Adrenal gland (tissue), 12 donors: ENCODE results near the gene SLC25A19. TPM values are rescaled to one million over a fixed set of nuclear protein-coding genes. Genes with fewer than 3 reads are reported as not detected.

ENCODE experiments used
- DNase-seq, 7 donors: peaks; one replicate each; pipeline ENCODE4 v3.0.0-alpha.2; 2019 to 2020
- H3K27ac ChIP-seq, 5 donors: fragments of 200-600 bp; sonication (generic) in 4 of 5; 1 replicate in 3 of 5; 2 replicates in 2 of 5; pipeline versions ENCODE4 v1.5.1 to v1.8.0; 2016 to 2020; ENCODE audit warnings: mild to moderate bottlenecking in 1 of 5
- H3K27me3 ChIP-seq: fragments of 200-600 bp; 2 replicates; pipeline ENCODE4 v1.8.0; 2021
- H3K36me3 ChIP-seq, 2 donors: fragments of 200-600 bp; replicated peaks in 1 of 2; 1 replicate in 1 of 2; 2 replicates in 1 of 2; pipeline versions ENCODE4 v1.5.1 to v1.8.0; 2018 to 2022
- H3K4me1 ChIP-seq, 2 donors: fragments of 200-600 bp; replicated peaks in 1 of 2; 1 replicate in 1 of 2; 2 replicates in 1 of 2; pipeline versions ENCODE4 v1.5.1 to v1.8.0; 2018 to 2021
- H3K4me3 ChIP-seq, 4 donors: fragments of 200-600 bp; sonication (generic) in 3 of 4; one replicate each; pipeline ENCODE4 v1.5.1; 2016 to 2018
- H3K9me3 ChIP-seq, 3 donors: fragments of 200-600 bp; sonication (generic) in 1 of 3; replicated peaks in 1 of 3; 1 replicate in 2 of 3; 2 replicates in 1 of 3; pipeline versions ENCODE4 v1.5.1 to v1.8.0; 2016 to 2021
- CTCF ChIP-seq, 6 experiments: fragments of 450-650 bp in 4 of 6; fragments of 200-600 bp in 2 of 6; sonication (generic) in 1 of 6; IDR thresholded peaks; 1 replicate in 5 of 6; 2 replicates in 1 of 6; pipeline versions ENCODE4 v1.5.1 to v1.8.0; 2016 to 2021; ENCODE audit warnings: antibody characterized with exemption in 6 of 6, mild to moderate bottlenecking in 2 of 6, moderate library complexity in 1 of 6
- POLR2A ChIP-seq, 2 donors: fragments of 450-650 bp; IDR thresholded peaks; one replicate each; pipeline ENCODE4 v1.6.1; 2017; ENCODE audit warnings: antibody characterized with exemption in 2 of 2, mild to moderate bottlenecking in 2 of 2, moderate library complexity in 1 of 2
- WGBS, 4 donors: extraction: QIAGEN DNeasy Blood & Tissue Kit in 2 of 4; methylation state at CpG; one replicate each; pipeline versions ENCODE4 v1.1.5 to v1.1.7; 2013 to 2017; 5-methylcytosine and 5-hydroxymethylcytosine counted together
- intact Hi-C, 2 donors: fragments of 100-400 bp; cut with DNase I; formaldehyde crosslinking; loops; one replicate each; pipeline versions ENCODE4 v1.14.1 to v1.15.0; 2022 to 2023
- polyA plus RNA-seq, 3 donors: library from polyadenylated mRNA; stranded (reverse); fragments of 200-250 nt in 2 of 3; fragments of 350-450 nt in 1 of 3; fragmentation: Illumina TruSeq in 1 of 3; extraction: RNeasy Lipid Tissue Mini Kit (QIAGEN cat#74804) in 1 of 3; gene quantifications; one replicate each; pipeline ENCODE4 v1.2.3, GENCODE V29; 2013 to 2014
- total RNA-seq, 9 donors: library from RNA; depleted of rRNA in 4 of 9; stranded (reverse); fragments of >200 nt in 4 of 9; fragments of 120-200 nt in 1 of 9; fragmentation: NEBNext Ultra II Directional in 1 of 9; extraction: Animal tissue kit (Norgen Biotek cat#: 25700) in 1 of 9; gene quantifications; one replicate each; pipeline versions ENCODE4 v1.1.0 to v1.2.4, GENCODE V29; 2013 to 2023
- donor health status: healthy with polysubstance abuse.
- donor health status: Bipolar disorder and iron deficiency.
- donor health status: DM: yes; HTN: yes; CAD: no.
- donor health status: DM: no; HTN: no; CAD: no.
- donor health status: DM: no; HTN: no; CAD: no.
- donor health status: DM: yes; HTN: yes; CAD: no.

Gene SLC25A19
- total and polyA plus RNA-seq, 12 donors, result 15.8 to 63.9 (median 25.3) TPM

- 42 to 50% (median 44%) methylated on average over 6 to 14 of the region's 14 CpGs for WGBS, 4 donors
- H3K36me3 ChIP-seq, result peaks cover 0 to 38% of the 10 kb centered on the region in 2 donors
- no peak overlapping the region for H3K4me3 ChIP-seq
- TF ChIP-seq POLR2A (IDR thresholded peaks at IDR 0.05), result no peak
- no peak for TF ChIP-seq CTCF (IDR thresholded peaks at IDR 0.05)
- intact Hi-C loops, result no loop called here
- peaks cover 16 to 29% of the 10 kb centered on the region in 2 donors for H3K4me1 ChIP-seq
- DNase-seq, result no peak
- no peaks in the 10 kb centered on the region for H3K27me3 ChIP-seq
- no peaks in the 10 kb centered on the region for H3K9me3 ChIP-seq
- no peak overlapping the region for H3K27ac ChIP-seq
These were observed 21.6 kb downstream of the SLC25A19 start for GRCh38 chr17:75267411-75268232.

- peak overlapping the region in 1 of 5 donors; percentile 4 for H3K27ac ChIP-seq
- H3K4me1 ChIP-seq, result peaks cover 13 to 29% of the 10 kb centered on the region in 2 donors
- peaks cover 0 to 38% of the 10 kb centered on the region in 2 donors for H3K36me3 ChIP-seq
- intact Hi-C loops, result no loop called here
- no peak overlapping the region for H3K4me3 ChIP-seq
- no peaks in the 10 kb centered on the region for H3K27me3 ChIP-seq
- DNase-seq, result no peak
- WGBS, 4 donors, result 38 to 60% (median 52%) methylated on average over 2 of the region's 2 CpGs
- no peaks in the 10 kb centered on the region for H3K9me3 ChIP-seq
- TF ChIP-seq CTCF (IDR thresholded peaks at IDR 0.05), result no peak
- TF ChIP-seq POLR2A (IDR thresholded peaks at IDR 0.05), result no peak
These were observed 22.2 kb downstream of the SLC25A19 start for GRCh38 chr17:75267153-75267410.

- Histone ChIP-seq H3K4me1 (peaks cover 11 to 25% of the 10 kb centered on the region in 2 donors), H3K4me3 (no peak overlapping the region), H3K27ac (peak overlapping the region in 1 of 5 donors; percentile 4), H3K27me3 (no peaks in the 10 kb centered on the region), H3K36me3 (peaks cover 0 to 38% of the 10 kb centered on the region in 2 donors), H3K9me3 (no peaks in the 10 kb centered on the region)
- 83 to 91% (median 89%) methylated on average over 13 of the region's 13 CpGs for WGBS, 4 donors
- peak in 1 of 7 donors; percentile 52 for DNase-seq
- intact Hi-C loops, result no loop called here
- TF ChIP-seq POLR2A (IDR thresholded peaks at IDR 0.05), result no peak
- TF ChIP-seq CTCF (IDR thresholded peaks at IDR 0.05), result no peak
These were observed 22.7 kb downstream of the SLC25A19 start for GRCh38 chr17:75266316-75267152.

DNA sequence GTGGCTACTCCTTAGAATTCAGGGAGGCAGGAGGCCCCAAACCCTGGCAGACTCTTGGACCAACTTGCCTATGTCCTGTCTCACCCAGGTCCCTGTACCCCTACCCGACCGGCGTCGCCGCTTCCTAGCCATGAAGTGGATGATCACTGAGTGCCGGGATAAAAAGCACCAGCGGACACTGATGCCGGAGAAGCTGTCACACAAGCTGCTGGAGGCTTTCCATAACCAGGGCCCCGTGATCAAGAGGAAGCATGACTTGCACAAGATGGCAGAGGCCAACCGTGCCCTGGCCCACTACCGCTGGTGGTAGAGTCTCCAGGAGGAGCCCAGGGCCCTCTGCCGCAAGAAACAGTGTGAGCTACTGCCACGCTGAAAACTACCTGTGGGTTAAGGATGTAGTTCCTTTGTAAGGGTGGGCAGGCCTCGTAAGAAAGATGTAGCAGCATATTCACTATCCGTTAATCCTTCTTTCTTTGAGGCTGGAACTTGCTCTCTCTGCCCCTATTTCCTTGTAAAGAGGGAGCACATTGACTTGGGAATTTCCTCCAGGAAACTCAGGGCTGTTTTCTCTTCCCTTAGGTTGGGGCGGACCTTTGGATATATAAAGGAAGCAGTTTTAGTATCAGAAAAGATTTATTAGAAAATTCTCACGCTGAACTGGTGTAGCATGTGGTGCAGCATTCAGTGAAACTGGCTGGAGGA lies 23.5 kb downstream of the SLC25A19 start:
- intact Hi-C loops, result no loop called here
- Histone ChIP-seq H3K4me1 (peaks cover 11 to 26% of the 10 kb centered on the region in 2 donors), H3K27me3 (no peaks in the 10 kb centered on the region), H3K4me3 (no peak overlapping the region), H3K36me3 (peaks cover 0 to 38% of the 10 kb centered on the region in 2 donors), H3K9me3 (no peaks in the 10 kb centered on the region), H3K27ac (peak overlapping the region in 1 of 5 donors; percentile 23)
- no peak for TF ChIP-seq POLR2A (IDR thresholded peaks at IDR 0.05)
- no peak for TF ChIP-seq CTCF (IDR thresholded peaks at IDR 0.05)
- DNase-seq, result peak in 1 of 7 donors; percentile 65
- WGBS, 4 donors, result 71 to 86% (median 80%) methylated on average over 13 to 17 of the region's 17 CpGs
